ENCODE data around the gene TMPRSS7.
"Not testable (repeated sequence)": the region's sequence is repeated elsewhere in the genome, so short reads cannot be mapped to it uniquely, and the experiment has no call there.

TMPRSS7 gene

DNA sequence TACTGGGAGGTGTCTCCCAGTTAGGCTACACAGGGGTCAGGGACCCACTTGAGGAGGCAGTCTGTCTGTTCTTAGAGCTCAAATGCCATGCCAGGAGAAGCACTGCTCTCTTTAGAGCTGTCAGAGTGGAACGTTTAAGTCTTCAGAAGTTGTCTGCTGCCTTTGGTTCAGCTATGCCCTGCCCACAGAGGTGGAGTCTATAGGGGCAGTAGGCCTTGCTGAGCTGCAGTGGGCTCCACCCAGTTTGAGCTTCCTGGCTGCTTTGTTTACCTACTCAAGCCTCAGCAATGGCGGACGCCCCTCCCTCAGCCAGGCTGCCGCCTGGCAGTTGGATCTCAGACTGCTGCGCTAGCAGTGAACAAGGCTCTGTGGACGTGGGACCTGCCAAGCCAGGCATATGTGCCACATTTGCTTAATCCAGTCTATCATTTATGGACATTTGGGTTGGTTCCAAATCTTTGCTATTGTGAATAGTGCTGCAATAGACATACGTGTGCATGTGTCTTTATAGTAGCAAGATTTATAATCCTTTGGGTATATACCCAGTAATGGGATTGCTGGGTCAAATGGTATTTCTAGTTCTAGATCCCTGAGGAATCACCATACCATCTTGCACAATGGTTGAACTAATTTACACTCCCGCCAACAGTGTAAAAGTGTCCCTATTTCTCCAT is 38.0 kb downstream of the TMPRSS7 start:
- not testable (repeated sequence) for DNase-seq

- no peak for DNase-seq
Measured at GRCh38 chr3:112074006-112074405, 39.5 kb downstream of the TMPRSS7 start.

DNA sequence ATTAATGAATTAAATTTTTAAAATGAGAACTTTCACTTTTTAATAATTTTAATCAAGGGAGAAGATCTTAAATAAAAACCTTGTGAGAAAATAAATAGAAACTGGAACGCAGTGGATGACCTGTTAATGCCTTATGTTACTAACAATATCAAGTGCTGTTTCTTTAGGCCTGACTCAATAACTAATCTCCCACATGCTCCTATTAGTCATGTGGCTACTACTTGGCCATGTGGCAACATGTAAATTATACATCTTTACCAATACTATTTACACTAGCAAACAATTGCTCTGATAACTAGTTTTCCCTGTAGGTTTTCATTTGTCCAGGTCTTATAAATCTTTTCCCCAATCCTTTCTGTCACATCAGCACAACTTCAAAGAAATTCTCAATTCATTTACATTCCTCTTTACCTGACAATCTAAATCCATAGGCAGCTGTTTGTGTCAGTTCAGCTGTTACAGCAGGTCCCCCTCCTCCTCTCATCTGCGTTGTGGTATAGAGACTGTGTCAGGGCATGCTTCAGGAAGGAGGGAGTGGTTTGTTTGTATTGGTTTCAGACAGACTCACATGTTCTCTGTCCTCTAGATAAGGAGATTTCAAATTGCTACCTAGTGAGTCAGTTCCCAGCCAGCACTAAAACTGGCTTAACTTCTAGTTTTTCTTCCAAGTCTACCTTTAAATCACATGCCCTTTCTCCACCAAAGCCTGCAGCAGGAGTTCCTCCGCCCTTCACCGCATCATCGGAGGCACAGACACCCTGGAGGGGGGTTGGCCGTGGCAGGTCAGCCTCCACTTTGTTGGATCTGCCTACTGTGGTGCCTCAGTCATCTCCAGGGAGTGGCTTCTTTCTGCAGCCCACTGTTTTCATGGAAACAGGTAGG is 40.3 kb downstream of the TMPRSS7 start:
- DNase-seq, result no peak

GRCh38 chr3:112078125-112079083 is 43.9 kb downstream of the TMPRSS7 start:
- DNase-seq, result no peak

DNA sequence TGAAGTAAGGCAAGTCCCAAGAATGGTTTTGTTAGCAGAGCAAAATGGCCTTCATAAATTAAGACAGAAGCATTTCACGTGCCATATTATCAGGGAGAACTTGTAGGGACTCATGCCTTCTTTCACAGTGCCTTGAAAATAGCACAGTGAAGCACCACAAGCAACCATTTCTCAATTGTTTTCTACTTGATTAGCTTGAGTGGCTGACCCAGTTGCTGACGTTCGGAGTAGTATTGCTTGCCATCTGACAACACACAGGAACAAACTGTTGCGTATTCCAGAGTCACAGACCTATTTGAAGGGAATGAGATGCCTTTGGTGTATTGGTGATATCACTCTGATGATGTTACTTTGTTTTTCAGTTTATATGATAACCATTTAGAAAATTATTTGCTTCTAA is 48.7 kb downstream of the TMPRSS7 start:
- DNase-seq, result no peak

DNA sequence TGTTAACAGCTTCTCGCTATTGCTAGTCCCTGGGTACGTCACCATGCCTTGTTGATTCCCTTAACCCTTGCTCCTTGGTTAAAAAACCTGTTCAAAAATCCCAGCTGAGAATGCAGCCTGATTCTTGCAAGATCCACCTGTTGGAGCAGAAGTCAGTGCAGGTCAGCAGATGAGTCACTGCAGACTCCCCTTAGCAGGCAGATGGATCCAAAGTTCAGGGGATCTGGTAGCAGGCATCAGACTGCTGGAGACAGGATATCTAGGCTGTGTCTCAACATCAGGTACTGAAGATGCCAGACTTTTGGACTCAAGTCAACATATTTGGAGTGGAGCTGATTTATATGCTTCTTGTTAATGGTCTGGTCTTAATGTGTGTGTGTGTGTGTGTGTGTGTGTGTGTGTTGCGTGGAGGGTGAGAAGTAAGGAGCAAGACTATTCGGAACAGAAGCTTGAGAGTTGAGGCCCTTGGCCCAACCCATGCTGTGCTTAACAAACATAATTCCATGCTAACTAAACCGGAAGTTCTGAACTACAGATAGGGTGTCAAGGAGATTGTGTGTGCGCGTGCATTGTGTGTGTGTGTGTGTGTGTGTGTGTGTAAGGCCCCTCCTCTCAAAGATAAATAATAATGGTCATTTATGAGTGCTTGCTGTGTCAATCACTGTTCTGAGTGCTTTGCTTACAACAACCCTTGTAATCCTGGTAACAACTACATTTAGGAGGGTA is 50.6 kb downstream of the TMPRSS7 start:
- no peak for DNase-seq

- no peak for DNase-seq
Measured at GRCh38 chr3:112085735-112086075, 51.2 kb downstream of the TMPRSS7 start.

DNA sequence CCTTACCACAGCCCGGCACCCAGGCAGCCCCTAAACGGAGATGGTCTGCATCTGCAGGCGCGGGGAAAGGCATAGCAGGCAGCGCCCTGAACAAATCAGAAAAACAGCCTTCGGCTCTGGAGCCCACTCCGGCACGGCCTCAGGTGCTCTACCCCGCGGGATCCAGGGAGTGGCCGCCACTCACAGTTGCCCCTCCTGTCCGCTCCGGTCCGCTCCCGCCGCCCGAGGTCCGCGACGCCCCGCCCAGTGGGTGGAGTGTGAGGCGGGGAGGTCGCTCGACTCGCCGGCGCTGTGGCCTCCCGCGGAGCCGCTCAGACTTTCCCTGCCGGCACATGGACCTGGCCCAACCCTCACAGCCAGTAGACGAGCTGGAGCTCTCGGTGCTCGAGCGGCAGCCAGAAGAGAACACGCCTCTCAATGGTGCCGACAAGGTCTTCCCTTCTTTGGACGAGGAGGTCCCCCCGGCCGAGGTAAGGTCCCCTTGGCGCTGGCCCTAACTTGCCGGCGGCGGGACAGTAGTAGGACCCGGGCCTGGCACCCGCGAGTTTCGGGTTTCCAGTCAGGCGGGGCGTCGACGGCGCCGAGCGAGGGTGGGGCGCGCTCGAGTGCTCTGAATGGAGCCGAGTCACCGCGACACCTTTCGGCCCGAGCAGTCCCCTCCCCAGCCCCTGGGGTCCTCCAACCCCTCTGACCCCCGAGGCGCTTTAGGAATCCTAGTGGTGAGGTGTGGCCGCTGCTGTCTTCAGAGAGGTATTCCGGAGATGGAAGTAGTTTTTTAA is 51.7 kb downstream of the TMPRSS7 start, which contains the start of gene C3orf52:
Gene C3orf52, plus strand, starts transcription at position 314 of the 779 bp plus-strand sequence. Its CDS starts 19 bp downstream, at position 333.
- DNase-seq, result no peak

GRCh38 chr3:112086875-112087524 is 52.5 kb downstream of the TMPRSS7 start:
- DNase-seq, result no peak

GRCh38 chr3:112087746-112088145 is 53.2 kb downstream of the TMPRSS7 start:
- DNase-seq, result no peak

- DNase-seq, result no peak
Measured at GRCh38 chr3:112088944-112089343, 54.4 kb downstream of the TMPRSS7 start.

- DNase-seq, result no peak
Measured at GRCh38 chr3:112089956-112090886, 55.7 kb downstream of the TMPRSS7 start.

DNA sequence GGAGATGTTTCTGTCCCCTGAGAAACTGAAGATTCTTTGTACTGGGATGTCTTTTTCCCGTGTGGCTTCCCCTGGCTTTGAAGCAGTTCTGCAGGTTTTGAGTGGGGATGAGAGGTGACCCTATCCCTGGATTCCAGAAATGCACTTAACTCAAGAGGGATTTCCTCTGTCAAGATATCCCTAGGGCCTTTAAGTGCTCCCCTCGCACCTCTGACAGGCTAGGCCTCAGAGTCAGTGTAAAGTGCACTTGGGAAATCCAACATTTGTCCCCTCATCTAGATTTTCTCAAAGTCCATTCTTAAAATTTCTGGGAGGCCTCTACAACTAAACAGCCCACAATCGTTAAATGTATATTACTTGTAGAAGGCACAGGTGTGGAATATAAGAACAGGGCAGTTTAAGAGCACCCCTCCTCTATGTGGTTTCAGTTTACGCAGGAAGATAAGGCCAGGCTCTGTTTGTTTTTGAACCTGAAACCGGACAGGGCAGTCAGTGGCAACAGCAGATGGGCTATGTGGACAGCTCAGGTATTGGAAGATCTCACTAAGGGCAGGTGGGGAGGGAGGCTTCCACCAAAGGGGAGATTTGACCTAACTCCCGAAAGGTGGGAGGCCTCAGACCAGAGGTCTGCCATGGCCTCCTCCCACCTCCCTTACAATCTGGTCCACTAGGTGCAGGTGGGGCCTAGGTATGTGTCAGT is 56.5 kb downstream of the TMPRSS7 start:
- DNase-seq, result no peak

DNA sequence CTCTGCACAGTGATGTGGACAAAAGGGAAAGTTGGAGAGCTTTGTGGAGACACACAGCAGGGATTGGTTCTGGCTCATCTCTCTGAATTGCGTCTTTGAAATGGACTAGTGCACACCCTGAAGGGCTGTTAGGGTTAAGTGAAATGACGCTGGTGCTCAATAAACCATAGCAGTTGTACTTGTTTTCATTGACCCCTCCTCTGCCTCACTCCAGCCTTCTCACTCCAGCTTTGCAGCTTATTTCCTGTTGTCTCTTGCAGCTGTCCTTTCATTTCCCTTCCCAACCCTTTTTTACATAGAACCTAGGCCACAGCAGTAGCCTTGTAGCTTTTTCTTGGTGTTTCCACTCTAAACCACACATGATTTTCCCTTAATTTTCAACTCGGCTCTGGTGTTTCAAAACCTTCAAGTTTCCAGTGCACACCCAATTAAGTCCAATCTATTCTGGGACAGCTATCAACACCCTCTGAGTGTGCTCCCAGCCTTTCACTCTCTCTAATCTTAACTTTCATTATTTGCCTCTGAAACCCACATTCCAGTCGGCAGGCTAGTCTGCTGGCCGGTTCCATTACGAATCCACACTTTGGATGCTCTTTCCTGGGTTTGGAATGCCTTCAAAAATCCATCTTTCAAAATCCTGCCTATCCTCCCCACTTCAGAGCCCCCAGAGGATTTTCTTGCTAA is 58.1 kb downstream of the TMPRSS7 start:
- no peak for DNase-seq

DNA sequence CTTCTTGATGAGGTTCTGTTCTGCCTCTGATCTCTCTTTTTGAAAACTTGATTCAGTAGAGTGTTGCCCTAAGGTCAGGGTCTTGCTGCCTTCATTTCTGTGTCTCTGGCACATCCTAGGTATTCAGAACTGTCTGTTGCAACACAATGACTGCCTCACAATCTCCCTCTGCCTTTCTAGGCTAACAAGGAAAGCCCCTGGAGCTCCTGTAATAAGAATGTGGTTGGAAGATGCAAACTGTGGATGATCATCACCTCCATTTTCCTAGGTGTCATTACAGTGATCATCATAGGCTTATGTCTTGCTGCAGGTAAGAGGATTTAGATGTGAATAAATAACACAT is 58.6 kb downstream of the TMPRSS7 start:
- DNase-seq, result no peak

DNA sequence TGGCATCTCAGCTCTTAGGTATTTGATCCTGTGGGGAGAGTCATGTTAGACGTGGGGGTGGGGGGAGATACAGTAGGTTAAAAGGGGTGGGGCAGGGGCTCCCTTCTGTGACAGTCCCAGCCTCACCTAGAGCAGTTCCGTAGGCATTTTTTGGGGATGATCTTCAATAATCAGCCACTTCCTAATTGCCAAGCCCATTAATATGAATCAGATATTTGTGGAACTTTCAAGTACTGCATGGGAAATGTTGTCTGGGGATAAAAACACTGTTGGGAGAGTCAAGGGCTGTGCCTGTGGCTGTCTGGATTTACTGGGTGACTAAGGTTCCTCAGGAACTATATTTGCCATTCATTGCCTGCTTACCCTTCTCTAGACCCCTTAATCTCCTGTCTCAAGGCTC is 61.2 kb downstream of the TMPRSS7 start:
- no peak for DNase-seq

DNA sequence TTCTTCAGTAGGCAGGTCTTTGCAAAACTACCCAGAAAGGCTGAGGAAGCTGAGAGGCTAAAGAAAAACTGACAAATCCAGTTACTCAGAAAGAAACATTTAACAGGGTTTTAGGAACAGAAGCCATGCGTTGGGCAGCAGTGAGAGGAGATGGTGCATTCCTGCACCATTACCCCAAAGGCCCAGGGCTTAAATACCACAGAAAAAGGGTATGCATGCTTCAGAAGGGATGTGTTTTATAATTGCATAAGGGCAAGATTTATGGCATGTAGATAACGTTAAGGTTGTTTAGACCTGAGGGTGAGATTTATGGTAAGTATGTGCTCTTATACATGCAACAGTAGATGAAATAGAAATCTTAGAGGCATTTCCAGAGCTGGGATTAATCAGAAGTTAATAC is 61.6 kb downstream of the TMPRSS7 start:
- DNase-seq, result no peak

GRCh38 chr3:112097378-112097777 is 62.8 kb downstream of the TMPRSS7 start:
- no peak for DNase-seq

DNA sequence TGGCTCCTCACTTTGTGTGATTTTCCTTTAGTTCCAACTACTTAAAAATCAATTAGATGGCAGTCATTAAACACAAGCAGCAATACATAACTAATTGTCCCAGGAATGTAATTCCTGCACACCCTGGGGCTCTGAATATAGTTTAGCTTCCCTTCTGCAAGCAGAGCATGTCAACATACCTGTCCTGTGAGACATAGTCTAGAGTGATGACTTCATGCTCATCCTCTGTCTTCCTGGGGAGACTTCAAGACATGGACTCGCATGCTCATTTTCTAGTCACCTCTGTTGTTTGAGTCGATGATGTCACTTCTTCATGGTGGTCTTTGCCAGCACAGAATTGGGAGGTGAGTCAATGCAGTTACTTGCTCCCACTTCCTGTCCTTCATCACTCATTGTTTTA is 67.4 kb downstream of the TMPRSS7 start:
- DNase-seq, result no peak

Measured in NCI-H1048 (cell line).